Inflammatory macrophage (primary cell): Measurements from ENCODE around the gene FHIT.
A peak's percentile ranks its signal among the peaks of the same experiment; 100 is the strongest.

Experiments used
- DNase-seq, 2 donors: peaks; one replicate each; pipeline ENCODE4 v3.0.0-alpha.2; 2020 to 2022

FHIT gene

GRCh38 chr3:60827666-60828065, 423.6 kb downstream of the FHIT start:
- no peak for DNase-seq

GRCh38 chr3:60826511-60826910, 424.7 kb downstream of the FHIT start:
- DNase-seq = no peak

GRCh38 chr3:60812502-60812901, 438.8 kb downstream of the FHIT start:
- no peak for DNase-seq

- no peak for DNase-seq
Measured at GRCh38 chr3:60810881-60811280, 440.4 kb downstream of the FHIT start.

- no peak for DNase-seq
Measured at GRCh38 chr3:60809857-60810610, 441.2 kb downstream of the FHIT start.

- no peak for DNase-seq
Measured at GRCh38 chr3:60803216-60804173, 447.8 kb downstream of the FHIT start.

- no peak for DNase-seq
Measured at GRCh38 chr3:60801307-60801706, 449.9 kb downstream of the FHIT start.

GRCh38 chr3:60798456-60798855, 452.8 kb downstream of the FHIT start:
- DNase-seq = no peak

GRCh38 chr3:60792249-60792852, 458.9 kb downstream of the FHIT start:
- DNase-seq = no peak

GRCh38 chr3:60788185-60788584, 463.1 kb downstream of the FHIT start:
- DNase-seq = no peak

GRCh38 chr3:60781935-60782334, 469.3 kb downstream of the FHIT start:
- DNase-seq = no peak

GRCh38 chr3:60779637-60780036, 471.6 kb downstream of the FHIT start:
- DNase-seq = no peak

GRCh38 chr3:60775985-60776384, 475.3 kb downstream of the FHIT start:
- DNase-seq = no peak

GRCh38 chr3:60774617-60775016, 476.6 kb downstream of the FHIT start:
- DNase-seq = no peak

- no peak for DNase-seq
Measured at GRCh38 chr3:60772584-60772983, 478.7 kb downstream of the FHIT start.

- no peak for DNase-seq
Measured at GRCh38 chr3:60771766-60772165, 479.5 kb downstream of the FHIT start.

- DNase-seq = no peak
Measured at GRCh38 chr3:60770532-60770931, 480.7 kb downstream of the FHIT start.

- DNase-seq = no peak
Measured at GRCh38 chr3:60767536-60767935, 483.7 kb downstream of the FHIT start.

- no peak for DNase-seq
Measured at GRCh38 chr3:60765776-60766175, 485.5 kb downstream of the FHIT start.

GRCh38 chr3:60764870-60765269, 486.4 kb downstream of the FHIT start:
- DNase-seq = no peak

- no peak for DNase-seq
Measured at GRCh38 chr3:60760145-60760544, 491.1 kb downstream of the FHIT start.

GRCh38 chr3:60759439-60759838, 491.8 kb downstream of the FHIT start:
- DNase-seq = peak in 1 of 2 donors; percentile 41

GRCh38 chr3:60758831-60759230, 492.4 kb downstream of the FHIT start:
- DNase-seq = peak; percentile 33 to 64
